Fibroblast of lung (primary cell): Measurements from ENCODE around the gene CNN1.

ENCODE experiments used
- CTCF ChIP-seq, 2 donors: IDR thresholded peaks in 1 of 2; conservative IDR thresholded peaks in 1 of 2; 1 replicate in 1 of 2; 2 replicates in 1 of 2; pipeline ENCODE4 v1.5.1; 2011 to 2012; ENCODE audit warnings: low read length in 2 of 2, control low read depth in 1 of 2, inconsistent platforms in 1 of 2, low read depth in 1 of 2, mild to moderate bottlenecking in 1 of 2
- EZH2 ChIP-seq: IDR thresholded peaks from 2 replicates; pipeline ENCODE4 v1.5.1; 2012; ENCODE audit warnings: low read length, control low read depth, mild to moderate bottlenecking; ENCODE audit errors: missing control alignments

GRCh38 chr19:11586331-11586730 lies 47.7 kb downstream of the CNN1 start:
- no peak for TF ChIP-seq CTCF (conservative IDR thresholded peaks at IDR 0.05 in 1 of 2, IDR thresholded peaks at IDR 0.05 in 1 of 2; ENCODE audit: low read depth in 1 of 2, low read length in 2 of 2)
- TF ChIP-seq EZH2, result no peak
